PC-9 (cell line): ENCODE data around the gene DGCR2.
"Not testable (repeated sequence)": the region's sequence is repeated elsewhere in the genome, so short reads cannot be mapped to it uniquely, and the experiment has no call there.

Source experiments
- EZH2 ChIP-seq: fragments of 200-600 bp; sonication (generic); IDR thresholded peaks from 2 replicates; pipeline ENCODE4 v1.8.0; 2017; ENCODE audit warnings: antibody characterized with exemption, low read depth
- TF ChIP-seq, protein P1 (sequence below): fragments of 200-600 bp; sonication (generic); conservative IDR thresholded peaks from 2 replicates; pipeline ENCODE4 v1.6.1; 2017; ENCODE audit warnings: mixed run types, antibody characterized with exemption, mild to moderate bottlenecking, moderate library complexity

DNA sequence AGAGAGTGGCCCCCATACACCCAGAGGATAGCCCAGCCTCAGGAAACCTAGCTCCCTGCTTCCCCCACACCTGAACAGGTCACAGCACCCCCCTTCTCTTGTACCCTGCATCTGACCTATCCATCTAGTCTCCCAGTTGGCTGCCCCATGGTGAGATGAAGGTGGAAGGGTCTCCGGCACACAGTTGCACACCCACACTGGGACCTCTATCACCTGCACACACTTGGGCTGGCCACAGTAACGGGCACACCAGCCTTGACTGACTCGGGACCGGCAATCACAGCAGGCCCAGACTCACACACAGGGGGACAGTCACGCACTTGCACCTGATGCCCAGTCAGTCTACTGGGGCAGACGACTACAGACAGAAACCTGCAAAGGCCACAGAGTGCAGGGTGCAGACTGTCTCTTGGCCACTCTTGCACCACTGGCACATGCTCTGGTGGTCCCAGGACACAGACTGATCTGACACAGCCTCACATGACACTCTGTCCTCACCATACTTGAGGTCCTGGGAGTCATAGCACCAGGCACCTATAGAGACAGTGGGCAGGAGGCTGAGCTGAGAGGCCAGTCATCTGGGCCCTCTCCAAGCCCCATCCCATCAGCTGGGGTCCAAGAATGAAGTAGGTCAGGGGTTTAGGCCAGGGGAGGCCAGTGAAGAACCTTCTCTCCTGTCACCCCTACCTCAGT is 88.0 kb downstream of the DGCR2 start:
- TF ChIP-seq, protein P1, sequence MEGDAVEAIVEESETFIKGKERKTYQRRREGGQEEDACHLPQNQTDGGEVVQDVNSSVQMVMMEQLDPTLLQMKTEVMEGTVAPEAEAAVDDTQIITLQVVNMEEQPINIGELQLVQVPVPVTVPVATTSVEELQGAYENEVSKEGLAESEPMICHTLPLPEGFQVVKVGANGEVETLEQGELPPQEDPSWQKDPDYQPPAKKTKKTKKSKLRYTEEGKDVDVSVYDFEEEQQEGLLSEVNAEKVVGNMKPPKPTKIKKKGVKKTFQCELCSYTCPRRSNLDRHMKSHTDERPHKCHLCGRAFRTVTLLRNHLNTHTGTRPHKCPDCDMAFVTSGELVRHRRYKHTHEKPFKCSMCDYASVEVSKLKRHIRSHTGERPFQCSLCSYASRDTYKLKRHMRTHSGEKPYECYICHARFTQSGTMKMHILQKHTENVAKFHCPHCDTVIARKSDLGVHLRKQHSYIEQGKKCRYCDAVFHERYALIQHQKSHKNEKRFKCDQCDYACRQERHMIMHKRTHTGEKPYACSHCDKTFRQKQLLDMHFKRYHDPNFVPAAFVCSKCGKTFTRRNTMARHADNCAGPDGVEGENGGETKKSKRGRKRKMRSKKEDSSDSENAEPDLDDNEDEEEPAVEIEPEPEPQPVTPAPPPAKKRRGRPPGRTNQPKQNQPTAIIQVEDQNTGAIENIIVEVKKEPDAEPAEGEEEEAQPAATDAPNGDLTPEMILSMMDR = not testable (repeated sequence)
- TF ChIP-seq EZH2 = not testable (repeated sequence)
